Calu3 (cell line): ENCODE measurements around the gene ZNF584. TPM values are rescaled to one million over a fixed set of nuclear protein-coding genes. Genes with fewer than 3 reads are reported as not detected.
"Not testable (repeated sequence)": the region's sequence is repeated elsewhere in the genome, so short reads cannot be mapped to it uniquely, and the experiment has no call there.

ENCODE experiments used
- BruUV-seq: library from RNA; stranded (reverse); fragments of 400-500 nt; replicated peaks from 2 replicates; lab custom pipeline; 2021; lab: Mats Ljungman, UMichigan
- CTCF ChIA-PET: fragments of 300-600 bp; sonication (Branson Sonifier 250); formaldehyde crosslinking; loops from one replicate; lab custom pipeline; 2022; ENCODE audit warnings: antibody characterized with exemption; lab: Charles Lee
- DNase-seq: peaks from one replicate; pipeline ENCODE4 v3.0.0; 2022
- H3K27ac Mint-ChIP-seq: one replicate; pipeline ENCODE4 v1.8.0; 2022; ENCODE audit warnings: mixed read lengths; ENCODE audit not compliant: unreplicated experiment
- H3K27me3 Mint-ChIP-seq: one replicate; pipeline ENCODE4 v1.8.0; 2022; ENCODE audit warnings: mixed read lengths; ENCODE audit not compliant: unreplicated experiment
- H3K36me3 Mint-ChIP-seq: one replicate; pipeline ENCODE4 v1.8.0; 2022; ENCODE audit warnings: mild to moderate bottlenecking, moderate library complexity, mixed read lengths; ENCODE audit not compliant: insufficient read depth, unreplicated experiment
- H3K4me1 Mint-ChIP-seq: one replicate; pipeline ENCODE4 v1.8.0; 2022; ENCODE audit warnings: mild to moderate bottlenecking, low read depth, mixed read lengths; ENCODE audit not compliant: unreplicated experiment
- H3K4me3 Mint-ChIP-seq: one replicate; pipeline ENCODE4 v1.8.0; 2022; ENCODE audit warnings: mild to moderate bottlenecking, low read depth, moderate library complexity, mixed read lengths; ENCODE audit not compliant: unreplicated experiment
- H3K9me3 Mint-ChIP-seq: one replicate; pipeline ENCODE4 v1.8.0; 2022; ENCODE audit warnings: low read depth, mixed read lengths; ENCODE audit not compliant: unreplicated experiment
- CTCF ChIP-seq: fragments of 200-600 bp; IDR thresholded peaks from one replicate; pipeline ENCODE4 v1.8.0; 2022; ENCODE audit warnings: antibody characterized with exemption; ENCODE audit not compliant: unreplicated experiment
- intact Hi-C: fragments of 100-400 bp; cut with micrococcal nuclease; formaldehyde crosslinking; loops from one replicate; pipeline ENCODE4 v1.10.0; 2022; ENCODE audit not compliant: unreplicated experiment
- total RNA-seq: library from RNA; stranded (reverse); gene quantifications from 2 replicates; pipeline ENCODE4 v1.2.3, GENCODE V29; 2022

ZNF584 gene
- total RNA-seq, 1 experiment from 2014 or later, result 21.8 TPM

GRCh38 chr19:58400316-58400915 is 8.0 kb upstream of the ZNF584 start:
- Mint-ChIP-seq H3K27me3 (peaks cover 10% of the 10 kb centered on the region), H3K4me1 (peaks cover 28% of the 10 kb centered on the region), H3K27ac (peak overlapping the region; percentile 99), H3K9me3 (no peaks in the 10 kb centered on the region), H3K36me3 (peaks cover 52% of the 10 kb centered on the region), H3K4me3 (peak overlapping the region; percentile 100)
- no peak for DNase-seq
- no peak for TF ChIP-seq CTCF
- intact Hi-C loops, result loop anchor here (10.0 kb wide), 1 partner anchor 216 kb away; the partner anchor contains the start of gene ZNF274
- CTCF ChIA-PET, result no interaction called here
- BruUV-seq, result no TSS peak

- peaks cover 20% of the 10 kb centered on the region for H3K4me1 Mint-ChIP-seq
- peaks cover 2% of the 10 kb centered on the region for H3K27me3 Mint-ChIP-seq
- H3K9me3 Mint-ChIP-seq, result no peaks in the 10 kb centered on the region
- BruUV-seq, result no TSS peak
- CTCF ChIA-PET, result no interaction called here
- peak overlapping the region; percentile 99 for H3K27ac Mint-ChIP-seq
- no peak for TF ChIP-seq CTCF
- intact Hi-C loops, result loop anchor here (10.0 kb wide), 1 partner anchor 216 kb away; the partner anchor contains the start of gene ZNF274
- H3K4me3 Mint-ChIP-seq, result peak overlapping the region; percentile 100
- H3K36me3 Mint-ChIP-seq, result peaks cover 45% of the 10 kb centered on the region
- DNase-seq, result peak; percentile 99
Measured at GRCh38 chr19:58400916-58401839, 7.3 kb upstream of the ZNF584 start.

GRCh38 chr19:58401840-58402421 is 6.5 kb upstream of the ZNF584 start:
- DNase-seq, result no peak
- H3K36me3 Mint-ChIP-seq, result peaks cover 39% of the 10 kb centered on the region
- BruUV-seq, result no TSS peak
- H3K9me3 Mint-ChIP-seq, result no peaks in the 10 kb centered on the region
- peak overlapping the region; percentile 99 for H3K27ac Mint-ChIP-seq
- H3K4me1 Mint-ChIP-seq, result peaks cover 26% of the 10 kb centered on the region
- peak overlapping the region; percentile 100 for H3K4me3 Mint-ChIP-seq
- intact Hi-C loops, result loop anchor here (10.0 kb wide), 1 partner anchor 217 kb away; the partner anchor contains the start of gene ZNF274
- CTCF ChIA-PET, result no interaction called here
- no peak for TF ChIP-seq CTCF
- H3K27me3 Mint-ChIP-seq, result no peaks in the 10 kb centered on the region

- DNase-seq, BruUV-seq, CTCF ChIA-PET, H3K9me3 Mint-ChIP-seq, H3K27me3 Mint-ChIP-seq, H3K4me3 Mint-ChIP-seq, H3K27ac Mint-ChIP-seq: not testable (repeated sequence)
- H3K4me1 Mint-ChIP-seq, result peaks cover 39% of the 10 kb centered on the region
- H3K36me3 Mint-ChIP-seq, result peaks cover 48% of the 10 kb centered on the region
- intact Hi-C loops, result loop anchor here (10.0 kb wide), 1 partner anchor 219 kb away; the partner anchor contains the start of gene ZNF274
Measured at GRCh38 chr19:58403920-58404478, 4.5 kb upstream of the ZNF584 start.
